ENCODE data around the gene GALNT11.
"Not testable (repeated sequence)": the region's sequence is repeated elsewhere in the genome, so short reads cannot be mapped to it uniquely, and the experiment has no call there.

Gene GALNT11

DNA sequence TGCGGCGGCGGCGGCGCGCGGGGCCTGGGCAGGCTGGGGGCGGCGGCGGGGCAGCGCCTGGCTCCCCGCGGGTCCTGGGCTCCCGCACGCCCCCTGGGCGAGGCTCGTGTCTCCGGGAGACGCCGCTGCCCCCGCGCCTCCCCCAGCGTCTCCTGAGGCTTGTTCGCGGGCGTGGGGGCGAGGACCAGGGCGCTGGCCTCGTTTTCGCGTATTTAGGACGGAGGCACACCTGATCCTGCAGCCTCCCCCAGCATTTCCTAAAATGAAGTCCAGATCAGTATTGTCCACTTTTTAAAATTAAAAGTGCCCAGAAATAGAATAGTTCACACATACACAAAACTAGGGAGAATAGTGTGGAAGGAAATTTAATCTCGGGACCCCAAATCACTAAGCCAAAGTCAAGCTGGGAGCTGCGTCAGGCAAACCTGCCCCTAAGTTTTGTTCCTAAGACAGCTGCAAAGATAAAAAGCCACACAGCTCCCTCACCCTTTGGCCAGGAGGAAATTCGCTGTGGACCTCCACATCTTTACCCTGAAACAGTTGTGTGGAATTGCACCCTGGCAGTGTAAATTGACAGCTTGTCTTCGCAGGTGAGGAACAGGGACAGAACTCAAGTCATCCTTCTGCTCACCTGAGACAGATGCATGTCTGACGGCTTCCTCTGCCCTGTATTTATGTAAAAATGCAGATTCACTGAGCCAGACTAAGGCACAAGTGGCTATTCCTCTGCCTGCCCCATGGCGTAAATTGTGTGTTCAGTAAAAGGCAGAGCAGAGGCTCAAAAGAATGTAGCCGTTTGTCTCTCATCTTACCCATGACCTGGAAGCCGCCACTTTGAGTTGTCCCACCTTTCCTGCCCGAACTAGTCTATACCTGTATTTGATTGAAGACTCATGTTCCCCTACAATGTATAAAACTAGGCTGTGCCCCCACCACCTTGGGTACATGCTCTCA, 740 bp downstream of the GALNT11 start:
- H3K79me2 ChIP-seq (ENCODE audit: low read length) = no peaks in the 10 kb centered on the region
- no peaks in the 10 kb centered on the region for H3F3A ChIP-seq (ENCODE audit: insufficient read depth, low read length)
- no peaks in the 10 kb centered on the region for H4K20me1 ChIP-seq (ENCODE audit: insufficient read depth, low read length)
- no peaks in the 10 kb centered on the region for H3K36me3 ChIP-seq (replicated peaks; ENCODE audit: insufficient read depth, low read length)
- H3K4me1 ChIP-seq (ENCODE audit: low read length) = no peaks in the 10 kb centered on the region
- H3K9ac ChIP-seq (ENCODE audit: low read length) = no peak overlapping the region
- TF ChIP-seq, protein P1, sequence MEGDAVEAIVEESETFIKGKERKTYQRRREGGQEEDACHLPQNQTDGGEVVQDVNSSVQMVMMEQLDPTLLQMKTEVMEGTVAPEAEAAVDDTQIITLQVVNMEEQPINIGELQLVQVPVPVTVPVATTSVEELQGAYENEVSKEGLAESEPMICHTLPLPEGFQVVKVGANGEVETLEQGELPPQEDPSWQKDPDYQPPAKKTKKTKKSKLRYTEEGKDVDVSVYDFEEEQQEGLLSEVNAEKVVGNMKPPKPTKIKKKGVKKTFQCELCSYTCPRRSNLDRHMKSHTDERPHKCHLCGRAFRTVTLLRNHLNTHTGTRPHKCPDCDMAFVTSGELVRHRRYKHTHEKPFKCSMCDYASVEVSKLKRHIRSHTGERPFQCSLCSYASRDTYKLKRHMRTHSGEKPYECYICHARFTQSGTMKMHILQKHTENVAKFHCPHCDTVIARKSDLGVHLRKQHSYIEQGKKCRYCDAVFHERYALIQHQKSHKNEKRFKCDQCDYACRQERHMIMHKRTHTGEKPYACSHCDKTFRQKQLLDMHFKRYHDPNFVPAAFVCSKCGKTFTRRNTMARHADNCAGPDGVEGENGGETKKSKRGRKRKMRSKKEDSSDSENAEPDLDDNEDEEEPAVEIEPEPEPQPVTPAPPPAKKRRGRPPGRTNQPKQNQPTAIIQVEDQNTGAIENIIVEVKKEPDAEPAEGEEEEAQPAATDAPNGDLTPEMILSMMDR (IDR thresholded peaks at IDR 0.05; ENCODE audit: low read length) = no peak
- TF ChIP-seq EZH2phosphoT487 (IDR thresholded peaks at IDR 0.05; ENCODE audit: low read length) (no peak), EZH2 (optimal IDR thresholded peaks at IDR 0.05; ENCODE audit: low read depth, low read length) (no peak)
- no peaks in the 10 kb centered on the region for H3K9me2 ChIP-seq (replicated peaks; ENCODE audit: insufficient read depth, low read length)
- peak overlapping the region; percentile 35; the same call in 1 of the 2 replicates for H3K4me3 ChIP-seq (ENCODE audit: low read length)
- peak overlapping the region; percentile 55; the same call in 1 of the 2 replicates for H3K4me2 ChIP-seq (ENCODE audit: low read depth, low read length)
- no peak for DNase-seq
- no peak overlapping the region for H3K27ac ChIP-seq (ENCODE audit: low read length)
- no peaks in the 10 kb centered on the region for H3K9me3 ChIP-seq (replicated peaks; ENCODE audit: insufficient read depth, low read length)
- H3K27me3 ChIP-seq (replicated peaks; ENCODE audit: insufficient read depth, low read length) = no peaks in the 10 kb centered on the region
- peak overlapping the region; percentile 54 for H2AFZ ChIP-seq (ENCODE audit: low read length)

DNA sequence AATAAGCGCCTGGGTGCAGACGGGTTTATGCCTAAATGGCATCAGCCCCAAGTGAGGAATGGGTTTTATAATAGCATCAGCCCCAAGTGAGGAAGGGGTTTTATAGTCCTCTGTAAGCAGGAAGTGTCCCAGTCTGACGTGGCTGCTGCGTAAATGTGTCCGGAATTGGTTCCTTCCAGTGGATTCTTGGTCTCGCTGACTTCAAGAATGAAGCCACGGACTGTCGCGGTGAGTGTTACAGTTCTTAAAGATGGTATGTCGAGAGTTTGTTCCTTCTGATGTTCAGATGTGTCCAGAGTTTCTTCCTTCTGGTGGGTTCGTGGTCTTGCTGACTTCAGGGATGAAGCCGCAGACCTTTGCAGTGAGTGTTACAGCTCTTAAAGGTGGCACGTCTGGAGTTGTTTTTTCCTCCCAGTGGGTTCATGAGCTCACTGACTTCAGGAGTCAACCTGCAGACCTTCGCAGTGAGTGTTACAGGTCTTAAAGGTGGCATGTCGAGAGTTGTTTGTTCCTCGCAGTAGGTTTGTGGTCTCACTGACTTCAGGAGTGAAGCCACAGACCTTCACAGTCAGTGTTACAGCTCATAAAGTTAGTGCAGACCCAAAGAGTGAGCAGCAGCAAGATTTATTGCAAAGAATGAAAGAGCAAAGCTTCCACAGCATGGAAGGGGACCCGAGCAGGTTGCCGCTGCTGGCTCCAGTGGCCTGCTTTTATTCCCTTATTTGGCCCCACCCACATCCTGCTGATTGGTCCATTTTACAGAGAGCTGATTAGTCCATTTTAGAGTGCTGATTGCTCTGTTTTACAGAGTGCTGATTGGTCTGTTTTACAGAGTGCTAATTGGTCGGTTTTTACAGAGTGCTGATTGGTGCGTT, 2.3 kb downstream of the GALNT11 start:
- not testable (repeated sequence) for H3K36me3 ChIP-seq (replicated peaks; ENCODE audit: insufficient read depth, low read length); H3K9me2 ChIP-seq (replicated peaks; ENCODE audit: insufficient read depth, low read length); H4K20me1 ChIP-seq (ENCODE audit: insufficient read depth, low read length); H3K4me1 ChIP-seq (ENCODE audit: low read length); H3K4me3 ChIP-seq (ENCODE audit: low read length); DNase-seq; H3K27ac ChIP-seq (ENCODE audit: low read length); H3K9me3 ChIP-seq (replicated peaks; ENCODE audit: insufficient read depth, low read length); H3K79me2 ChIP-seq (ENCODE audit: low read length); H3K4me2 ChIP-seq (ENCODE audit: low read depth, low read length); H2AFZ ChIP-seq (ENCODE audit: low read length); H3K27me3 ChIP-seq (replicated peaks; ENCODE audit: insufficient read depth, low read length); H3F3A ChIP-seq (ENCODE audit: insufficient read depth, low read length); H3K9ac ChIP-seq (ENCODE audit: low read length)

DNA sequence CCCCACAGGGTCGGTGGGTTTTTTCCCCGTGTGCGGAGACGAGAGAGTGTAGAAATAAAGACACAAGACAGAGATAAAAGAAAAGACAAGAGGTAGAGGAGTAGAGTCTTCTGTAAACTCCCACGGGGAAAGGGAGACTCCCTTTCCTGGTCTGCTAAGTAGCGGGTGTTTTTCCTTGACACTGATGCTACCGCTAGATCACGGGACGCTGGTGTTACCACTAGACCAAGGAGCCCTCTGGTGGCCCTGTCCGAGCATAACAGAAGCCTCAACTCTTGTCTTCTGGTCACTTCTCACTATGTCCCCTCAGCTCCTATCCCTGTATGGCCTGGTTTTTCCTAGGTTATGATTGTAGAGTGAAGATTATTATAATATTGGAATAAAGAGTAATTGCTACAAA, 4.6 kb downstream of the GALNT11 start:
- not testable (repeated sequence) for H3K9me2 ChIP-seq (replicated peaks; ENCODE audit: insufficient read depth, low read length); H3K36me3 ChIP-seq (replicated peaks; ENCODE audit: insufficient read depth, low read length); H4K20me1 ChIP-seq (ENCODE audit: insufficient read depth, low read length); H3K4me3 ChIP-seq (ENCODE audit: low read length); H3K9me3 ChIP-seq (replicated peaks; ENCODE audit: insufficient read depth, low read length); H3K4me1 ChIP-seq (ENCODE audit: low read length); H3F3A ChIP-seq (ENCODE audit: insufficient read depth, low read length); H3K4me2 ChIP-seq (ENCODE audit: low read depth, low read length); H2AFZ ChIP-seq (ENCODE audit: low read length); H3K27me3 ChIP-seq (replicated peaks; ENCODE audit: insufficient read depth, low read length); H3K27ac ChIP-seq (ENCODE audit: low read length); H3K79me2 ChIP-seq (ENCODE audit: low read length); H3K9ac ChIP-seq (ENCODE audit: low read length)
- TF ChIP-seq, protein P1 (IDR thresholded peaks at IDR 0.05; ENCODE audit: low read length) = peak; percentile 24; the same call in 1 of the 2 replicates
- DNase-seq = peak; percentile 25

DNA sequence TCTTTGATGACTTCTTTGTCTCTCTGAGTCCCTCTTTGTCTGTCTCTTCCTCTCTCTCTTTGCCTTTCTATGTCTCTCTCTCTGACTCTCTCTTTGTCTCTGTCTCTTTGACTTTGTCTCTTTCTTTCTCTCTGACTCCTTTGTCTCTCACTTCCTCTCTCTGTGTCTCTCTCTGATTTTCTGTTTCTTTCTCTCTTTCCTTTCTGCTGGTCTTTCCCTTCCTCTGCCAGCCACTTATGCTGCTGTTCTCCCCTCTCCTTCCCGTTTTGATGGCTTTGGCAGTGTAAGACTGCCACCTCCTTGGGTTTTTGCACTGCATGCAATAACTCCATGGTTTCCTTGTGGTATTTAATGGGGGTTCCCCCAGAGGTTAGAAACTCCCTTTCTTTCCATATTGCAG, 5.2 kb downstream of the GALNT11 start:
- H3K36me3 ChIP-seq (replicated peaks; ENCODE audit: insufficient read depth, low read length); H3K79me2 ChIP-seq (ENCODE audit: low read length); H3K27me3 ChIP-seq (replicated peaks; ENCODE audit: insufficient read depth, low read length); H3K4me2 ChIP-seq (ENCODE audit: low read depth, low read length); H3K4me3 ChIP-seq (ENCODE audit: low read length); DNase-seq; H3K9me2 ChIP-seq (replicated peaks; ENCODE audit: insufficient read depth, low read length); H3K27ac ChIP-seq (ENCODE audit: low read length); H4K20me1 ChIP-seq (ENCODE audit: insufficient read depth, low read length); H3K4me1 ChIP-seq (ENCODE audit: low read length); H3K9me3 ChIP-seq (replicated peaks; ENCODE audit: insufficient read depth, low read length); H3F3A ChIP-seq (ENCODE audit: insufficient read depth, low read length); H2AFZ ChIP-seq (ENCODE audit: low read length); H3K9ac ChIP-seq (ENCODE audit: low read length): not testable (repeated sequence)
